Testis (tissue), 3 donors: Measurements from ENCODE around the gene RAB3C. TPM values are rescaled to one million over a fixed set of nuclear protein-coding genes. Genes with fewer than 3 reads are reported as not detected.

ENCODE experiments used
- DNase-seq: peaks from one replicate; pipeline ENCODE4 v3.0.0-alpha.2; 2019
- H3K27ac ChIP-seq, 2 donors: fragments of 200-600 bp; sonication (generic); one replicate each; pipeline ENCODE4 v1.5.1; 2019
- H3K27me3 ChIP-seq: fragments of 200-600 bp; sonication (generic); one replicate; pipeline ENCODE4 v1.5.1; 2019
- H3K36me3 ChIP-seq: fragments of 200-600 bp; sonication (generic); one replicate; pipeline ENCODE4 v1.5.1; 2017; ENCODE audit warnings: low read depth; ENCODE audit errors: missing control alignments
- H3K4me1 ChIP-seq: fragments of 200-600 bp; sonication (generic); one replicate; pipeline ENCODE4 v1.5.1; 2019
- H3K4me3 ChIP-seq, 2 donors: fragments of 200-600 bp; sonication (generic); one replicate each; pipeline ENCODE4 v1.5.1; 2017 to 2019
- H3K9me3 ChIP-seq: fragments of 200-600 bp; sonication (generic); one replicate; pipeline ENCODE4 v1.5.1; 2017
- POLR2A ChIP-seq: fragments of 450-650 bp; IDR thresholded peaks from one replicate; pipeline ENCODE4 v1.6.1; 2017; ENCODE audit warnings: antibody characterized with exemption, mild to moderate bottlenecking, moderate library complexity
- WGBS, 2 donors: methylation state at CpG; one replicate each; pipeline ENCODE4 v1.1.5; 2018; 5-methylcytosine and 5-hydroxymethylcytosine counted together
- intact Hi-C: fragments of 100-400 bp; cut with DNase I; formaldehyde crosslinking; loops from one replicate; pipeline ENCODE4 v1.15.1; 2023; ENCODE audit warnings: low total_unique reads
- polyA plus RNA-seq: library from polyadenylated mRNA; stranded (reverse); fragments of 350-450 nt; fragmentation: Illumina TruSeq; extraction: RNeasy Lipid Tissue Mini Kit (QIAGEN cat#74804); gene quantifications from one replicate; pipeline ENCODE4 v1.2.3, GENCODE V29; 2014; ENCODE audit warnings: low read depth, low replicate concordance; ENCODE audit not compliant: insufficient read depth
- total RNA-seq, 2 donors: library from RNA; depleted of rRNA; stranded (reverse); fragments of >200 nt; gene quantifications; one replicate each; pipeline ENCODE4 v1.2.3, GENCODE V29; 2016
- TF ChIP-seq, protein P1 (sequence below), 3 experiments: fragments of 450-650 bp in 2 of 3; fragments of 200-600 bp in 1 of 3; sonication (generic) in 1 of 3; IDR thresholded peaks; one replicate each; pipeline ENCODE4 v1.5.1; 2016 to 2019; ENCODE audit warnings: antibody characterized with exemption in 3 of 3, mild to moderate bottlenecking in 2 of 3, moderate library complexity in 1 of 3

Gene RAB3C
- total and polyA plus RNA-seq, 3 donors from 2014 or later, result 0.47 to 2.5 (median 1.8) TPM

DNA sequence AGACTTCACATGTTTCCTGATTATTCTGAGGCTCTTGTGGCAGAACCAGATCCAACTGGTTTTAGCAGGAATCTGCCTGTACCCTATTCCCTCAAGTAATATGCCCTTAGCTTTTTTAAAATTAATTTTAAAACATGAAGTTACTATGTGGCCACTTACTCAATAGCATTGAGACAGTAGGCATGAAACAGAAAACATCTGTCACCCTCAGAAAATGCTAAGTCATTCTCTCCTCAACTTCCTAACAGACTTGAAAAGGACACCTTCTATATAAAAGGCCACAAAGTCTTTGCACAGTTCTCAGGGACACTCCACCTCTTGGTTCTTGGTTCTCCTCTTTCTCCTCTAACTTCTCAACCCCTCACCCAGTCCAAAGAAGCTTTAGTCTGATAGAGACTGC is 277.8 kb downstream of the RAB3C start:
- H3K36me3 ChIP-seq, result no peaks in the 10 kb centered on the region
- no peaks in the 10 kb centered on the region for H3K9me3 ChIP-seq
- H3K27me3 ChIP-seq, result no peaks in the 10 kb centered on the region
- no peak overlapping the region for H3K4me3 ChIP-seq
- TF ChIP-seq POLR2A, result no peak
- TF ChIP-seq, protein P1, sequence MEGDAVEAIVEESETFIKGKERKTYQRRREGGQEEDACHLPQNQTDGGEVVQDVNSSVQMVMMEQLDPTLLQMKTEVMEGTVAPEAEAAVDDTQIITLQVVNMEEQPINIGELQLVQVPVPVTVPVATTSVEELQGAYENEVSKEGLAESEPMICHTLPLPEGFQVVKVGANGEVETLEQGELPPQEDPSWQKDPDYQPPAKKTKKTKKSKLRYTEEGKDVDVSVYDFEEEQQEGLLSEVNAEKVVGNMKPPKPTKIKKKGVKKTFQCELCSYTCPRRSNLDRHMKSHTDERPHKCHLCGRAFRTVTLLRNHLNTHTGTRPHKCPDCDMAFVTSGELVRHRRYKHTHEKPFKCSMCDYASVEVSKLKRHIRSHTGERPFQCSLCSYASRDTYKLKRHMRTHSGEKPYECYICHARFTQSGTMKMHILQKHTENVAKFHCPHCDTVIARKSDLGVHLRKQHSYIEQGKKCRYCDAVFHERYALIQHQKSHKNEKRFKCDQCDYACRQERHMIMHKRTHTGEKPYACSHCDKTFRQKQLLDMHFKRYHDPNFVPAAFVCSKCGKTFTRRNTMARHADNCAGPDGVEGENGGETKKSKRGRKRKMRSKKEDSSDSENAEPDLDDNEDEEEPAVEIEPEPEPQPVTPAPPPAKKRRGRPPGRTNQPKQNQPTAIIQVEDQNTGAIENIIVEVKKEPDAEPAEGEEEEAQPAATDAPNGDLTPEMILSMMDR (IDR thresholded peaks at IDR 0.05), result no peak
- H3K27ac ChIP-seq, result no peak overlapping the region
- no peak for DNase-seq
- intact Hi-C loops, result no loop called here
- no peaks in the 10 kb centered on the region for H3K4me1 ChIP-seq

DNA sequence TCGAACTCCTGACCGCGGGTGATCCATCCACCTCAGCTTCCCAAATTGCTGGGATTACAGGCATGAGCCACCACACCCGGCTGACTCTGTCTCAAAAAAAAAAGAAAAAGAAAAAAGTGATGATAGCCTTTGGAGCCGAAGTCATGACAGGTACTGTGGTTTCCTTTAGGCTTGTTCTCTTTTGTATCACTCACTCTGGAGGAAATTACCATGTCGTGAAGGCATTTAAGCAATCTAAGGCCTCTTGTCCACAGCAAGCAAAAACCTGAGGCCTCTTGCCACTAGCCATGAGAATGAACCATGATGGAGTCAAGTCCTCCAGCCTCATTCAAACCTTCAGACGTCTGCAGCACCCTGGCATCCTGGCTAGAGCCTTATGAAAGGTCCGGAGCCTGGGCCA is 286.1 kb downstream of the RAB3C start:
- WGBS, 2 donors, result 68 to 79% methylated on average over 8 of the region's 8 CpGs
- Histone ChIP-seq H3K27me3 (no peaks in the 10 kb centered on the region), H3K4me3 (no peak overlapping the region), H3K9me3 (no peaks in the 10 kb centered on the region), H3K36me3 (no peaks in the 10 kb centered on the region), H3K27ac (no peak overlapping the region), H3K4me1 (no peaks in the 10 kb centered on the region)
- no peak for DNase-seq
- intact Hi-C loops, result no loop called here
- TF ChIP-seq, protein P1 (IDR thresholded peaks at IDR 0.05), result no peak
- TF ChIP-seq POLR2A, result no peak

DNA sequence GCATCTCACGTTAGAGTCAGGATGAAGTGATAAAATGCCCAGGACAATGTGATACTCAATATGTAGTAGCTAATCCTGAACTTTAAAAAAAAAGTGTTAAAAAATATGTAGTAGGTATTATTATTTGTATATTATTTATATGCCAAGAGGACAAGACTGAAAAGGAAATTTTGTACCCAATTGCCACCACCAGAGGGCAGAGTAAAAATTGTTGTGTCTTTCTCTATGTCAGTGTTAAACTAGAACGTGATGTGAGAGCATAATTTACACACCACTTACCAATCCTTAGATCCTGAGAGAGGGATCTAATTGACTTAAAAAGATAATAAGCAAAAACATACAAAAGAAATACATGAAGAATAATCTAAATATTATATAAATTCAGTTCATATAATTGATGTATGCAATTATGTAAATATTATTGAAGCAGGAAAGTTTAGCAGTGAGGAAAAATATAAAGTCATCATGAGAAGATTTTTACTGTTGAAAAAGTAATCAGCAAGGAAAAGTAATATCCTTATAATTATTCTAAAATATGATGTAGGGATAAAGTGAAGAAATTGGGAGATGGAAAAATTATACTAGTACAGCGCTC is 288.9 kb downstream of the RAB3C start:
- Histone ChIP-seq H3K36me3 (no peaks in the 10 kb centered on the region), H3K4me3 (no peak overlapping the region), H3K27ac (no peak overlapping the region), H3K4me1 (no peaks in the 10 kb centered on the region), H3K9me3 (no peaks in the 10 kb centered on the region), H3K27me3 (no peaks in the 10 kb centered on the region)
- WGBS, 2 donors, result 57 to 63% methylated on average over 3 of the region's 3 CpGs
- TF ChIP-seq POLR2A, result no peak
- TF ChIP-seq, protein P1 (IDR thresholded peaks at IDR 0.05), result peak; percentile 29 to 67 (median 48)
- DNase-seq, result peak; percentile 46
- intact Hi-C loops, result no loop called here

DNA sequence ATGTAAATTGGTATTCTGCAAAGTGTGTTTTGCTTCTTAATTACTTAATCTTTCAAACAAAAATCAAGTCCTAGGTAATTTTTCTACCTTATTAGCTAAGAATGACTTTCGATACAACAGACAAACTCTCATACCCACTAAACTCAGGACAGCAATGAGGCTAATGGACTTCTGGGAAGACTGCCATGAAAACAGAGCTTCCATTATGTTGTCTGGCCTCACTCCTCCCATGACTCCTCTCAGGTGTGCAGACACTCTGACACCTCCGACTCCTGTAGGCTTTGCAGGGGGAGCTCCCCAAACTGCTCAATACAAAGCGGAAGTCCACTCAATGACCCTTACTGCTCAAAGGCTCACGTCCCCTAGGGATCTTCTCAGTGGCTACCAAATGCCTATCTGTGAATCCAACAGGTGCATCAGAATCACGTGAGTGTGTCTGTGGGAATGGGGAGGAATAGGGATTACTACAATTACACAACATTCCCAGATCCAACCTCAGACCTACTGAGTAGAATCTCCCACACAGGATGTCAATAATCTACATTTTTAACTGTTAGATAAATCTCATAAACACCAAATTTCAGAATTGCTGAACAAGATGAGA is 289.9 kb downstream of the RAB3C start:
- DNase-seq, result no peak
- Histone ChIP-seq H3K27ac (no peak overlapping the region), H3K36me3 (no peaks in the 10 kb centered on the region), H3K4me1 (no peaks in the 10 kb centered on the region), H3K4me3 (no peak overlapping the region), H3K27me3 (no peaks in the 10 kb centered on the region), H3K9me3 (no peaks in the 10 kb centered on the region)
- 93 to 97% methylated on average over 3 to 5 of the region's 5 CpGs for WGBS, 2 donors
- TF ChIP-seq POLR2A, result no peak
- TF ChIP-seq, protein P1 (IDR thresholded peaks at IDR 0.05), result no peak
- intact Hi-C loops, result no loop called here

DNA sequence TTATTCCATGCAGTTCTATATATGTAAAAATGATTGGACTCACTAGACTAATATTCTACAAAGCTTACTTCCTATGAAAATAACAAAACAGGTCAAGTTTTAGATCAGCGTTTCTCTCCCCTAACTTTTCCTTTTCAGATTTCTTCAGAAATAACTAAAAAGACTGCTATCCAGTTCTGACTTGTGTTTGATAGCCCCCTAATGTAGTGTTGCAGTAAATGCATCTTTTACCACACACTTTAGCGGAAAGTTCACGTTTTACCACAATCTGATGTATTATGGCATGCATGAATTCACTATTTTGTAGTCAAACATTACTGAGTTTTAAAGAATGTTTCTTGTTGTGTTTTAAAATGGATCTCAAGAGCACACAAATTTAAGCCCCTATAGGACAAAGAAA is 292.7 kb downstream of the RAB3C start:
- Histone ChIP-seq H3K9me3 (no peaks in the 10 kb centered on the region), H3K27ac (no peak overlapping the region), H3K4me3 (no peak overlapping the region), H3K27me3 (no peaks in the 10 kb centered on the region), H3K36me3 (no peaks in the 10 kb centered on the region), H3K4me1 (no peaks in the 10 kb centered on the region)
- intact Hi-C loops, result no loop called here
- WGBS, 2 donors, result 74 to 82% methylated on average over 3 of the region's 3 CpGs
- TF ChIP-seq, protein P1 (IDR thresholded peaks at IDR 0.05), result no peak
- TF ChIP-seq POLR2A, result no peak
- no peak for DNase-seq
